Transverse colon (tissue), 4 donors: Measurements from ENCODE around the gene SLC46A1. TPM values are rescaled to one million over a fixed set of nuclear protein-coding genes. Genes with fewer than 3 reads are reported as not detected.

Experiments used
- DNase-seq: peaks from one replicate; pipeline ENCODE4 v3.0.0-alpha.2; 2019
- H3K27ac ChIP-seq, 4 donors: fragments of 200-600 bp; sonication (generic); 2 replicates each; pipeline ENCODE4 v1.5.1; 2016 to 2018; ENCODE audit warnings: inconsistent platforms in 4 of 4
- H3K27me3 ChIP-seq: fragments of 200-600 bp; sonication (generic); 2 replicates; pipeline ENCODE4 v1.5.1; 2017; ENCODE audit warnings: inconsistent platforms
- H3K36me3 ChIP-seq, 4 donors: fragments of 200-600 bp; sonication (generic); 2 replicates each; pipeline ENCODE4 v1.5.1; 2017 to 2019; ENCODE audit warnings: inconsistent platforms in 4 of 4
- H3K4me1 ChIP-seq, 4 donors: fragments of 200-600 bp; sonication (generic); 2 replicates each; pipeline ENCODE4 v1.5.1; 2017 to 2020; ENCODE audit warnings: inconsistent platforms in 4 of 4
- H3K4me3 ChIP-seq, 4 donors: fragments of 200-600 bp; sonication (generic); 1 replicate in 1 of 4; 2 replicates in 3 of 4; pipeline versions ENCODE4 v1.5.1 to v1.6.1; 2017 to 2019; ENCODE audit warnings: inconsistent platforms in 4 of 4
- H3K9me3 ChIP-seq, 2 donors: fragments of 200-600 bp; sonication (generic); 2 replicates each; pipeline ENCODE4 v1.5.1; 2017 to 2019; ENCODE audit warnings: inconsistent platforms in 2 of 2
- CTCF ChIP-seq, 5 experiments: fragments of 200-600 bp in 3 of 5; fragments of 450-650 bp in 2 of 5; sonication (generic) in 3 of 5; IDR thresholded peaks; 1 replicate in 2 of 5; 2 replicates in 3 of 5; pipeline ENCODE4 v1.5.1; 2016 to 2017; ENCODE audit warnings: antibody characterized with exemption in 5 of 5, inconsistent platforms in 3 of 5, mild to moderate bottlenecking in 2 of 5, moderate library complexity in 1 of 5
- EP300 ChIP-seq: sonication (generic); formaldehyde crosslinking; IDR thresholded peaks from one replicate; pipeline ENCODE4 v1.6.1; 2017; ENCODE audit warnings: antibody characterized with exemption, low read depth
- POLR2A ChIP-seq: fragments of 450-650 bp; IDR thresholded peaks from one replicate; pipeline ENCODE4 v1.6.1; 2016; ENCODE audit warnings: antibody characterized with exemption, mild to moderate bottlenecking, moderate library complexity
- POLR2AphosphoS5 ChIP-seq, 3 donors: sonication (generic); formaldehyde crosslinking; IDR thresholded peaks; one replicate each; pipeline ENCODE4 v1.6.1; 2016; ENCODE audit warnings: antibody characterized with exemption in 3 of 3
- WGBS, 2 donors: methylation state at CpG; one replicate each; pipeline ENCODE4 v1.1.5; 2018; ENCODE audit warnings: low coverage in 1 of 2; 5-methylcytosine and 5-hydroxymethylcytosine counted together
- in situ Hi-C, 4 donors: fragments of 200-750 bp; cut with MboI; loops; one replicate each; pipeline versions ENCODE4 v1.15.0 to v1.15.1; 2017; ENCODE audit warnings: low sequenced_read_pairs in 3 of 4, low pct_ligation_motif_present in 1 of 4, low pct_unique_long_range_greater_than_20kb in 1 of 4
- intact Hi-C: fragments of 100-400 bp; cut with DNase I; formaldehyde crosslinking; loops from one replicate; pipeline ENCODE4 v1.15.1; 2023; ENCODE audit warnings: low total_unique reads
- total RNA-seq, 4 donors: library from RNA; depleted of rRNA; stranded (reverse); fragments of >200 nt; gene quantifications; one replicate each; pipeline ENCODE4 v1.1.0, GENCODE V29; 2016

Gene SLC46A1
- total RNA-seq, 4 donors from 2014 or later = 7.5 to 15.9 (median 11.0) TPM

GRCh38 chr17:28371245-28372202, 34.5 kb downstream of the SLC46A1 start, which contains the start of gene SARM1:
Gene SARM1 (plus strand): TSS chr17:28371694. CDS start chr17:28372033, 339 bp downstream.
- in situ Hi-C loops (no loop called here), intact Hi-C loops (no loop called here)
- TF ChIP-seq CTCF (IDR thresholded peaks at IDR 0.05) (no peak), EP300 (no peak), POLR2A (no peak), POLR2AphosphoS5 (IDR thresholded peaks at IDR 0.05) (no peak)
- Histone ChIP-seq H3K27ac (peak within 1 kb of the TSS; percentile 59 to 77 (median 74)), H3K4me3 (peak within 1 kb of the TSS; percentile 10 to 56 (median 44)), H3K4me1 (peaks cover 8 to 20% (median 15%) of the 10 kb centered on the region in 4 donors), H3K27me3 (peaks cover 18% of the 10 kb centered on the region), H3K9me3 (no peaks in the 10 kb centered on the region), H3K36me3 (no peaks in the 10 kb centered on the region)
- 0 to 3% methylated on average over 3 to 56 of the region's 80 CpGs for WGBS, 2 donors
- DNase-seq = peak; percentile 88

DNA sequence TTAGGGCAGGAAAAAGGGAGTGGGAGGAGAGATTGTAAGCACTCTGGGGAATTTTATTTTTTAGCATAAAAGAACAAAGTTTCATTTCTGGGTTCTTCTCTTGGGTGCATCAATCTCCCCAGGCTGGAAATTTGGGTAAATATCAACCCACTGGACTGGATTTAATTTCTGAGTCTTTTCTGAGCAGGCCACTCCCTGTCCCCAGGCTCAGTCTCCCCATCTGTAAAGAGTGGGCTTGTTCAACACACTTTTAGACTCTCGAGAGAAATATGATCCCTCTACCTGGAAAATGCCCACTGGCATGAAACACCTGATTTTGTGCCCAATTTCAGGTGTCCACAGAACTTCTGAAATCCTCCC, 35.3 kb downstream of the SLC46A1 start:
- intact Hi-C loops = no loop called here
- WGBS, 2 donors = 65 to 67% methylated on average over 1 of the region's 1 CpG
- DNase-seq = no peak

GRCh38 chr17:28370035-28370743, 35.8 kb downstream of the SLC46A1 start, which contains the start of gene VTN:
Gene VTN (minus strand): TSS chr17:28370307. CDS start chr17:28370203, 104 bp downstream.
- Histone ChIP-seq H3K36me3 (no peaks in the 10 kb centered on the region), H3K9me3 (no peaks in the 10 kb centered on the region), H3K27ac (peak within 1 kb of the TSS; percentile 59 to 77 (median 74)), H3K27me3 (peaks cover 18% of the 10 kb centered on the region), H3K4me3 (peak within 1 kb of the TSS in 2 of 4 donors; percentile 49 to 56), H3K4me1 (peaks cover 8 to 20% (median 15%) of the 10 kb centered on the region in 4 donors)
- in situ Hi-C loops (no loop called here), intact Hi-C loops (no loop called here)
- no peak for DNase-seq
- no peak for TF ChIP-seq POLR2A
- TF ChIP-seq POLR2AphosphoS5 (IDR thresholded peaks at IDR 0.05) = no peak
- no peak for TF ChIP-seq CTCF (IDR thresholded peaks at IDR 0.05)
- TF ChIP-seq EP300 = no peak
- WGBS, 2 donors = 7 to 29% methylated on average over 4 to 8 of the region's 8 CpGs

More for the DNA sequence above, 35.3 kb downstream of the SLC46A1 start:
- Histone ChIP-seq H3K36me3 (no peaks in the 10 kb centered on the region), H3K9me3 (no peaks in the 10 kb centered on the region), H3K27me3 (peaks cover 18% of the 10 kb centered on the region), H3K4me1 (peaks cover 8 to 20% (median 15%) of the 10 kb centered on the region in 4 donors), H3K4me3 (no peak overlapping the region), H3K27ac (peak overlapping the region; percentile 59 to 77 (median 74))
- in situ Hi-C loops = no loop called here
- TF ChIP-seq POLR2AphosphoS5 (IDR thresholded peaks at IDR 0.05) (no peak), EP300 (no peak), CTCF (IDR thresholded peaks at IDR 0.05) (no peak), POLR2A (no peak)

- DNase-seq = no peak
- Histone ChIP-seq H3K9me3 (no peaks in the 10 kb centered on the region), H3K4me1 (peaks cover 8 to 20% (median 15%) of the 10 kb centered on the region in 4 donors), H3K4me3 (no peak overlapping the region), H3K36me3 (no peaks in the 10 kb centered on the region), H3K27me3 (peaks cover 18% of the 10 kb centered on the region), H3K27ac (no peak overlapping the region)
- intact Hi-C loops = no loop called here
- no peak for TF ChIP-seq EP300
- TF ChIP-seq POLR2AphosphoS5 (IDR thresholded peaks at IDR 0.05) = no peak
- no peak for TF ChIP-seq CTCF (IDR thresholded peaks at IDR 0.05)
- TF ChIP-seq POLR2A = no peak
- WGBS, 2 donors = 83% methylated on average over 10 of the region's 10 CpGs; no CpG with 5 or more reads in 1 of the 2 donors
- in situ Hi-C loops = no loop called here
Measured at GRCh38 chr17:28369684-28370034, 36.4 kb downstream of the SLC46A1 start.
